GM19328 (cell line): Measurements from ENCODE around the gene SLAIN2.

Experiments
- ATAC-seq: cut with Tn5 transposase; IDR thresholded peaks from one replicate; pipeline ENCODE4 v1.9.1; 2021; ENCODE audit warnings: mild to moderate bottlenecking, moderate library complexity; ENCODE audit not compliant: unreplicated experiment

SLAIN2 gene

GRCh38 chr4:48369248-48369647, 27.9 kb downstream of the SLAIN2 start:
- no peak for ATAC-seq

- no peak for ATAC-seq
Observed at GRCh38 chr4:48369771-48370170, 28.4 kb downstream of the SLAIN2 start.

- ATAC-seq, result no peak
Observed at GRCh38 chr4:48370260-48371134, 29.2 kb downstream of the SLAIN2 start.

- ATAC-seq, result no peak
Observed at GRCh38 chr4:48372272-48372671, 30.9 kb downstream of the SLAIN2 start.

GRCh38 chr4:48375651-48376304, 34.4 kb downstream of the SLAIN2 start:
- no peak for ATAC-seq

- no peak for ATAC-seq
Observed at GRCh38 chr4:48379587-48380180, 38.4 kb downstream of the SLAIN2 start.

GRCh38 chr4:48380583-48381167, 39.3 kb downstream of the SLAIN2 start:
- ATAC-seq, result no peak

GRCh38 chr4:48388525-48389154, 47.3 kb downstream of the SLAIN2 start:
- no peak for ATAC-seq

GRCh38 chr4:48396043-48396442, 54.7 kb downstream of the SLAIN2 start:
- no peak for ATAC-seq

GRCh38 chr4:48400416-48400815, 59.1 kb downstream of the SLAIN2 start:
- ATAC-seq, result no peak

GRCh38 chr4:48403358-48403757, 62.0 kb downstream of the SLAIN2 start:
- ATAC-seq, result no peak

- ATAC-seq, result no peak
Observed at GRCh38 chr4:48403779-48404178, 62.5 kb downstream of the SLAIN2 start.

GRCh38 chr4:48405924-48406323, 64.6 kb downstream of the SLAIN2 start:
- no peak for ATAC-seq

GRCh38 chr4:48409203-48409602, 67.9 kb downstream of the SLAIN2 start:
- no peak for ATAC-seq

- ATAC-seq, result no peak
Observed at GRCh38 chr4:48410812-48411211, 69.5 kb downstream of the SLAIN2 start.

- ATAC-seq, result no peak
Observed at GRCh38 chr4:48420144-48420543, 78.8 kb downstream of the SLAIN2 start.

GRCh38 chr4:48421101-48421500, 79.8 kb downstream of the SLAIN2 start:
- no peak for ATAC-seq

GRCh38 chr4:48428926-48429325, 87.6 kb downstream of the SLAIN2 start:
- no peak for ATAC-seq

GRCh38 chr4:48429709-48430474, 88.6 kb downstream of the SLAIN2 start:
- ATAC-seq, result no peak

- ATAC-seq, result no peak
Observed at GRCh38 chr4:48431401-48431800, 90.1 kb downstream of the SLAIN2 start.
